Neural crest cell (in vitro differentiated cells): ENCODE results near the gene SLC27A5. TPM values are rescaled to one million over a fixed set of nuclear protein-coding genes. Genes with fewer than 3 reads are reported as not detected.
"Not testable (repeated sequence)": the region's sequence is repeated elsewhere in the genome, so short reads cannot be mapped to it uniquely, and the experiment has no call there.

ENCODE experiments used
- DNase-seq: peaks from one replicate; pipeline ENCODE4 v3.0.0; 2021; ENCODE audit warnings: low read depth, mixed read lengths, low spot score
- H3K27ac Mint-ChIP-seq: one replicate; pipeline ENCODE4 v1.8.0; 2021; ENCODE audit warnings: mild to moderate bottlenecking, mixed read lengths; ENCODE audit not compliant: unreplicated experiment
- H3K27me3 Mint-ChIP-seq: 2 replicates; pipeline ENCODE4 v1.8.0; 2021; ENCODE audit warnings: low read depth, mild to moderate bottlenecking, mixed read lengths
- H3K36me3 Mint-ChIP-seq: 2 replicates; pipeline ENCODE4 v1.8.0; 2021; ENCODE audit warnings: low read depth, mild to moderate bottlenecking, mixed read lengths
- H3K4me1 Mint-ChIP-seq: 2 replicates; pipeline ENCODE4 v1.8.0; 2021; ENCODE audit warnings: mixed read lengths
- H3K4me3 Mint-ChIP-seq: one replicate; pipeline ENCODE4 v1.8.0; 2021; ENCODE audit warnings: mild to moderate bottlenecking, mixed read lengths
- H3K9me3 Mint-ChIP-seq: 2 replicates; pipeline ENCODE4 v1.8.0; 2021; ENCODE audit warnings: mixed read lengths
- total RNA-seq: library from RNA; stranded (reverse); gene quantifications from 2 replicates; pipeline ENCODE4 v1.2.1, GENCODE V29; 2021
- TF ChIP-seq, protein P1 (sequence below): fragments of 200-600 bp; sonication (generic); conservative IDR thresholded peaks from 2 replicates; pipeline ENCODE4 v1.5.0; 2021; ENCODE audit warnings: antibody characterized with exemption, mild to moderate bottlenecking

The SLC27A5 gene
- total RNA-seq, 1 donor from 2014 or later = 17.5 TPM

GRCh38 chr19:58543826-58544590, 32.2 kb upstream of the SLC27A5 start, which contains the start of gene TRIM28:
Gene TRIM28 (plus strand): TSS chr19:58544064. CDS start chr19:58544758, 694 bp downstream.
- H3K27me3 Mint-ChIP-seq = peaks cover 46% of the 10 kb centered on the region
- peaks cover 30% of the 10 kb centered on the region for H3K4me1 Mint-ChIP-seq
- H3K9me3 Mint-ChIP-seq = no peaks in the 10 kb centered on the region
- H3K4me3 Mint-ChIP-seq = peak within 1 kb of the TSS; percentile 95
- peak; percentile 99 for DNase-seq
- TF ChIP-seq, protein P1, sequence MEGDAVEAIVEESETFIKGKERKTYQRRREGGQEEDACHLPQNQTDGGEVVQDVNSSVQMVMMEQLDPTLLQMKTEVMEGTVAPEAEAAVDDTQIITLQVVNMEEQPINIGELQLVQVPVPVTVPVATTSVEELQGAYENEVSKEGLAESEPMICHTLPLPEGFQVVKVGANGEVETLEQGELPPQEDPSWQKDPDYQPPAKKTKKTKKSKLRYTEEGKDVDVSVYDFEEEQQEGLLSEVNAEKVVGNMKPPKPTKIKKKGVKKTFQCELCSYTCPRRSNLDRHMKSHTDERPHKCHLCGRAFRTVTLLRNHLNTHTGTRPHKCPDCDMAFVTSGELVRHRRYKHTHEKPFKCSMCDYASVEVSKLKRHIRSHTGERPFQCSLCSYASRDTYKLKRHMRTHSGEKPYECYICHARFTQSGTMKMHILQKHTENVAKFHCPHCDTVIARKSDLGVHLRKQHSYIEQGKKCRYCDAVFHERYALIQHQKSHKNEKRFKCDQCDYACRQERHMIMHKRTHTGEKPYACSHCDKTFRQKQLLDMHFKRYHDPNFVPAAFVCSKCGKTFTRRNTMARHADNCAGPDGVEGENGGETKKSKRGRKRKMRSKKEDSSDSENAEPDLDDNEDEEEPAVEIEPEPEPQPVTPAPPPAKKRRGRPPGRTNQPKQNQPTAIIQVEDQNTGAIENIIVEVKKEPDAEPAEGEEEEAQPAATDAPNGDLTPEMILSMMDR = no peak
- H3K27ac Mint-ChIP-seq = peak within 1 kb of the TSS; percentile 99
- H3K36me3 Mint-ChIP-seq = peaks cover 24% of the 10 kb centered on the region

GRCh38 chr19:58542641-58543372, 31.0 kb upstream of the SLC27A5 start:
- H3K36me3 Mint-ChIP-seq = peaks cover 19% of the 10 kb centered on the region
- not testable (repeated sequence) for H3K4me3 Mint-ChIP-seq, H3K27ac Mint-ChIP-seq, DNase-seq, H3K9me3 Mint-ChIP-seq
- H3K4me1 Mint-ChIP-seq = peaks cover 30% of the 10 kb centered on the region
- H3K27me3 Mint-ChIP-seq = peaks cover 50% of the 10 kb centered on the region

- H3K4me1 Mint-ChIP-seq = peaks cover 18% of the 10 kb centered on the region
- not testable (repeated sequence) for H3K4me3 Mint-ChIP-seq, H3K9me3 Mint-ChIP-seq, H3K36me3 Mint-ChIP-seq, DNase-seq, H3K27ac Mint-ChIP-seq
- peaks cover 37% of the 10 kb centered on the region for H3K27me3 Mint-ChIP-seq
Observed at GRCh38 chr19:58539169-58539559, 27.4 kb upstream of the SLC27A5 start.

GRCh38 chr19:58538257-58539168, 26.7 kb upstream of the SLC27A5 start:
- DNase-seq = peak; percentile 63
- H3K27me3 Mint-ChIP-seq = peaks cover 31% of the 10 kb centered on the region
- peak overlapping the region; percentile 35 for H3K27ac Mint-ChIP-seq
- H3K4me3 Mint-ChIP-seq = peak overlapping the region; percentile 80
- H3K4me1 Mint-ChIP-seq = peaks cover 15% of the 10 kb centered on the region
- TF ChIP-seq, protein P1 = no peak
- no peaks in the 10 kb centered on the region for H3K36me3 Mint-ChIP-seq
- no peaks in the 10 kb centered on the region for H3K9me3 Mint-ChIP-seq

DNA sequence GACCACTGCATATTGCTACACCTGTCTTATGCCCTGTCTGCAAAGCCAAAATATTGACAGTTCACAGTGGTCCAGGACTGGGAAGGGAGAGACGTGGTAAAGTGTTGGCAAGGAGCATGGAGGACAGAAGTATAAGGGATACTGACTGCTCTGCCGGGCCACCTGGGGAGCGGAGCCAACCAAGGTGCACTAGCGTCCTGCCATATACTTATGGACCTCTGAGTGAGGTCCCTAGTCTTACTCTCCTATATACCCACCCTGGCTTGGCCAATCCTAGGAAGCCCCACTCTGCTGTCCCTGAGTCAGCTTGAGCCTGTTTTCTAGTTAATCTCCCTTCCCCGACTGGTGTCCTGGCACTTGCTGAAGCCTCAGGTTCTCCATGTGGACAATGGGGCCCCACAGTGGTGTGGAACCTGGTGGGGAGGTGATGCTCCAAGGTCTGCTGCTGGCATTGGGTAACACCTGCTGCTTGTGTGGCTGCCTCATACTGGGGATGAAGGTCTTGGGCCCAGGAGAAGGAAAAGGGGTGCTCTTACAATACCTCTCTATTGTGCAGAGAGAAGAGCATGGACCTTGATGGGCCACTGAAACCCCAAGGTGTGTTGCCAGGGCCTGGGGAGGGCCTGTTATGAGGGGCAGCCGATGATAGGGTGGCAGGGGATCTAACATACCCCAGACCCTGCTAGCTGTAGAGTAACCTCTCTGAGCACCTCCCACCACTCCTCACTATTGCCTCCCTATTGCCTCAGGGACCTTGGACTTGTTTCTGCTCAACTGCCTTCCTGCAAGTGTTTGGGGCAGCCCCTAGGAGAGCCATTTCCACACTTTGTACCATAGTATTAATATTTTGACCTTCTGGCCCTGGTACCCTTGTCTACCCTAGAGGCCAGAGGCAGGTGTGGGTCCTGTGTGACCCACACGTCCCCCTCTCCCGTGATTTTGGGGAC, 25.3 kb upstream of the SLC27A5 start:
- H3K27ac Mint-ChIP-seq = no peak overlapping the region

More for the DNA sequence above, 25.3 kb upstream of the SLC27A5 start:
- H3K4me1 Mint-ChIP-seq = peaks cover 15% of the 10 kb centered on the region
- peaks cover 21% of the 10 kb centered on the region for H3K27me3 Mint-ChIP-seq
- no peaks in the 10 kb centered on the region for H3K36me3 Mint-ChIP-seq
- TF ChIP-seq, protein P1 = no peak
- no peak for DNase-seq
- no peak overlapping the region for H3K4me3 Mint-ChIP-seq
- H3K9me3 Mint-ChIP-seq = no peaks in the 10 kb centered on the region
